Subcutaneous adipose tissue (tissue), 4 donors: Measurements from ENCODE around the gene TEK. TPM values are rescaled to one million over a fixed set of nuclear protein-coding genes. Genes with fewer than 3 reads are reported as not detected.

Experiments
- small RNA-seq: library from RNA; depleted of rRNA; stranded (forward); fragments of <200 nt; gene quantifications from one replicate; pipeline ENCODE3, GENCODE V24; 2016
- total RNA-seq, 4 donors: library from RNA; depleted of rRNA; stranded (reverse); fragments of >200 nt; gene quantifications; one replicate each; pipeline ENCODE4 v1.1.0, GENCODE V29; 2016
- TF ChIP-seq, protein P1 (sequence below): fragments of 450-650 bp; IDR thresholded peaks from one replicate; pipeline ENCODE4 v1.5.1; 2016; ENCODE audit warnings: low read depth, mild to moderate bottlenecking, control low read depth, antibody characterized with exemption, moderate library complexity

TEK gene
- total RNA-seq, 4 donors from 2014 or later, result 8.3 to 36.7 (median 16.7) TPM

- TF ChIP-seq, protein P1, sequence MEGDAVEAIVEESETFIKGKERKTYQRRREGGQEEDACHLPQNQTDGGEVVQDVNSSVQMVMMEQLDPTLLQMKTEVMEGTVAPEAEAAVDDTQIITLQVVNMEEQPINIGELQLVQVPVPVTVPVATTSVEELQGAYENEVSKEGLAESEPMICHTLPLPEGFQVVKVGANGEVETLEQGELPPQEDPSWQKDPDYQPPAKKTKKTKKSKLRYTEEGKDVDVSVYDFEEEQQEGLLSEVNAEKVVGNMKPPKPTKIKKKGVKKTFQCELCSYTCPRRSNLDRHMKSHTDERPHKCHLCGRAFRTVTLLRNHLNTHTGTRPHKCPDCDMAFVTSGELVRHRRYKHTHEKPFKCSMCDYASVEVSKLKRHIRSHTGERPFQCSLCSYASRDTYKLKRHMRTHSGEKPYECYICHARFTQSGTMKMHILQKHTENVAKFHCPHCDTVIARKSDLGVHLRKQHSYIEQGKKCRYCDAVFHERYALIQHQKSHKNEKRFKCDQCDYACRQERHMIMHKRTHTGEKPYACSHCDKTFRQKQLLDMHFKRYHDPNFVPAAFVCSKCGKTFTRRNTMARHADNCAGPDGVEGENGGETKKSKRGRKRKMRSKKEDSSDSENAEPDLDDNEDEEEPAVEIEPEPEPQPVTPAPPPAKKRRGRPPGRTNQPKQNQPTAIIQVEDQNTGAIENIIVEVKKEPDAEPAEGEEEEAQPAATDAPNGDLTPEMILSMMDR, result no peak
Measured at GRCh38 chr9:27261517-27262211, 152.6 kb downstream of the TEK start.

- TF ChIP-seq, protein P1, result no peak
Measured at GRCh38 chr9:27272103-27272502, 163.1 kb downstream of the TEK start.

- TF ChIP-seq, protein P1, result no peak
Measured at GRCh38 chr9:27273186-27273585, 164.2 kb downstream of the TEK start.

GRCh38 chr9:27276193-27277030 lies 167.4 kb downstream of the TEK start:
- TF ChIP-seq, protein P1, result no peak

DNA sequence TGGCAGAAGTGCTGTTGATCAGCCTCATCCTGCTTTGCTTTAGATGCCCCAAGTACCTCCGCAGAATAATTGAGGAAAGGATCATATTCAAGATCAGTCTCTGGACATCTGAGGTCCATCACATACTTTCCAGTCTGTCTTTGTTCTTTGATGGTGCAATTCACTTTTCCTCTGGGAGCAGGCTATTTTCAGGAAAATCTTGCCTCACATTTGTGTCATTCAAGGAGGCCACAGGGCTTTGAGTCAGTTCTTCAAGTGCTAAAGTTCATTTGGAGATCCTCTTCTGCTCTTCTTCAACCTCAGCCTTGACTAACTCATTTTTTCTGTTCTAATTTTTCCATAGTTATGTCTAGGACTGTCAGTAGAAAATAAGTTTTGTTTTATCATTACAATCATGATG lies 169.3 kb downstream of the TEK start:
- TF ChIP-seq, protein P1, result no peak

- TF ChIP-seq, protein P1, result no peak
Measured at GRCh38 chr9:27279611-27280010, 170.6 kb downstream of the TEK start.

Small RNA genes lying within 50 kb of the gene (small RNA-seq; reads per million reads assigned to genes)
- gene AL355433.1, result not detected
- gene RNA5SP280, result not detected

Other genes with a start within 250 kb of the TEK start
- gene CAAP1, start 216.4 kb upstream of the TEK start, total RNA-seq, result 10 to 100 TPM in 3 of 4 donors, 1 to 10 TPM in 1; 10.0 to 17.0 (median 12.6) TPM
- 10 to 100 TPM; 24.3 to 31.1 (median 27.2) TPM for gene PLAA, start 162.0 kb upstream of the TEK start, total RNA-seq
- 10 to 100 TPM; 13.2 to 15.0 (median 13.9) TPM for gene IFT74, start 152.8 kb upstream of the TEK start, total RNA-seq
- not detected for gene LRRC19, start 103.6 kb upstream of the TEK start, total RNA-seq
- 1 to 10 TPM in 1 of 4 donors, under 1 TPM in 1, not detected in 2; 0.66 to 1.1 TPM for gene EQTN, start 187.9 kb downstream of the TEK start, total RNA-seq